ENCODE data around the gene SKOR1. TPM values are rescaled to one million over a fixed set of nuclear protein-coding genes. Genes with fewer than 3 reads are reported as not detected.
A peak's percentile ranks its signal among the peaks of the same experiment; 100 is the strongest.

The SKOR1 gene
- total and polyA plus RNA-seq, 2 of the 13 experiments (the other 11 are each of a cell fraction or from before 2014, with no cell fraction given): 0.09 to 0.11 TPM

GRCh38 chr15:67838789-67839332 is 13.6 kb downstream of the SKOR1 start (continued):
- TF ChIP-seq XRCC5 (optimal IDR thresholded peaks at IDR 0.05; ENCODE audit: low read length): peak; percentile 49
- TF ChIP-seq, protein P1, sequence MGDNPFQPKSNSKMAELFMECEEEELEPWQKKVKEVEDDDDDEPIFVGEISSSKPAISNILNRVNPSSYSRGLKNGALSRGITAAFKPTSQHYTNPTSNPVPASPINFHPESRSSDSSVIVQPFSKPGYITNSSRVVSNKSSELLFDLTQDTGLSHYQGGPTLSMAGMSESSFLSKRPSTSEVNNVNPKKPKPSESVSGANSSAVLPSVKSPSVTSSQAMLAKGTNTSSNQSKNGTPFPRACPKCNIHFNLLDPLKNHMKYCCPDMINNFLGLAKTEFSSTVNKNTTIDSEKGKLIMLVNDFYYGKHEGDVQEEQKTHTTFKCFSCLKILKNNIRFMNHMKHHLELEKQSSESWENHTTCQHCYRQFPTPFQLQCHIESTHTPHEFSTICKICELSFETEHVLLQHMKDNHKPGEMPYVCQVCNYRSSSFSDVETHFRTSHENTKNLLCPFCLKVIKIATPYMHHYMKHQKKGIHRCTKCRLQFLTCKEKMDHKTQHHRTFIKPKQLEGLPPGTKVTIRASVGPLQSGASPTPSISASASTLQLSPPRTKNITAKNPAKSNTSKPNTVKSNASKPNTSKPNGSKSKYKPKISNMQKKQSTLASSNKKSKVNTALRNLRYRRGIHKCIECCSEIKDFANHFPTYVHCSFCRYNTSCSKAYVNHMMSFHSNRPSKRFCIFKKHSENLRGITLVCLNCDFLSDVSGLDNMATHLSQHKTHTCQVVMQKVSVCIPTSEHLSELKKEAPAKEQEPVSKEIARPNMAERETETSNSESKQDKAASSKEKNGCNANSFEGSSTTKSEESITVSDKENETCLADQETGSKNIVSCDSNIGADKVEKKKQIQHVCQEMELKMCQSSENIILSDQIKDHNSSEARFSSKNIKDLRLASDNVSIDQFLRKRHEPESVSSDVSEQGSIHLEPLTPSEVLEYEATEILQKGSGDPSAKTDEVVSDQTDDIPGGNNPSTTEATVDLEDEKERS (CRISPR knock-in tag; IDR thresholded peaks at IDR 0.05): no peak
- TF ChIP-seq ELF3 (CRISPR knock-in tag; IDR thresholded peaks at IDR 0.05): 0 out of 2 replicates have a peak, but pooled peaks have one; percentile 31
- TF ChIP-seq SP4 (CRISPR knock-in tag; IDR thresholded peaks at IDR 0.05): 0 out of 2 replicates have a peak, but pooled peaks have one; percentile 17
- peak; percentile 45; the same call in 1 of the 2 replicates for TF ChIP-seq HOXA3 (CRISPR knock-in tag; IDR thresholded peaks at IDR 0.05)
- 0 out of 2 replicates have a peak, but pooled peaks have one; percentile 22 for TF ChIP-seq ZNF644 (CRISPR knock-in tag; IDR thresholded peaks at IDR 0.05; ENCODE audit: low read depth)
- TF ChIP-seq, protein P2, sequence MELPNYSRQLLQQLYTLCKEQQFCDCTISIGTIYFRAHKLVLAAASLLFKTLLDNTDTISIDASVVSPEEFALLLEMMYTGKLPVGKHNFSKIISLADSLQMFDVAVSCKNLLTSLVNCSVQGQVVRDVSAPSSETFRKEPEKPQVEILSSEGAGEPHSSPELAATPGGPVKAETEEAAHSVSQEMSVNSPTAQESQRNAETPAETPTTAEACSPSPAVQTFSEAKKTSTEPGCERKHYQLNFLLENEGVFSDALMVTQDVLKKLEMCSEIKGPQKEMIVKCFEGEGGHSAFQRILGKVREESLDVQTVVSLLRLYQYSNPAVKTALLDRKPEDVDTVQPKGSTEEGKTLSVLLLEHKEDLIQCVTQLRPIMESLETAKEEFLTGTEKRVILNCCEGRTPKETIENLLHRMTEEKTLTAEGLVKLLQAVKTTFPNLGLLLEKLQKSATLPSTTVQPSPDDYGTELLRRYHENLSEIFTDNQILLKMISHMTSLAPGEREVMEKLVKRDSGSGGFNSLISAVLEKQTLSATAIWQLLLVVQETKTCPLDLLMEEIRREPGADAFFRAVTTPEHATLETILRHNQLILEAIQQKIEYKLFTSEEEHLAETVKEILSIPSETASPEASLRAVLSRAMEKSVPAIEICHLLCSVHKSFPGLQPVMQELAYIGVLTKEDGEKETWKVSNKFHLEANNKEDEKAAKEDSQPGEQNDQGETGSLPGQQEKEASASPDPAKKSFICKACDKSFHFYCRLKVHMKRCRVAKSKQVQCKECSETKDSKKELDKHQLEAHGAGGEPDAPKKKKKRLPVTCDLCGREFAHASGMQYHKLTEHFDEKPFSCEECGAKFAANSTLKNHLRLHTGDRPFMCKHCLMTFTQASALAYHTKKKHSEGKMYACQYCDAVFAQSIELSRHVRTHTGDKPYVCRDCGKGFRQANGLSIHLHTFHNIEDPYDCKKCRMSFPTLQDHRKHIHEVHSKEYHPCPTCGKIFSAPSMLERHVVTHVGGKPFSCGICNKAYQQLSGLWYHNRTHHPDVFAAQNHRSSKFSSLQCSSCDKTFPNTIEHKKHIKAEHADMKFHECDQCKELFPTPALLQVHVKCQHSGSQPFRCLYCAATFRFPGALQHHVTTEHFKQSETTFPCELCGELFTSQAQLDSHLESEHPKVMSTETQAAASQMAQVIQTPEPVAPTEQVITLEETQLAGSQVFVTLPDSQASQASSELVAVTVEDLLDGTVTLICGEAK (IDR thresholded peaks at IDR 0.05): no peak
- TF ChIP-seq, protein P2 (CRISPR knock-in tag; IDR thresholded peaks at IDR 0.05): peak; percentile 28; the same call in 1 of the 2 replicates
- TF ChIP-seq RFXANK (CRISPR knock-in tag; IDR thresholded peaks at IDR 0.05): no peak
- 0 out of 2 replicates have a peak, but pooled peaks have one; percentile 41 for TF ChIP-seq REXO4 (CRISPR knock-in tag; IDR thresholded peaks at IDR 0.05; ENCODE audit: borderline replicate concordance)
- no peak; the same call in 1 of the 2 replicates for TF ChIP-seq ZNF777 (CRISPR knock-in tag; IDR thresholded peaks at IDR 0.05)
- peak; percentile 87; the same call in 1 of the 2 replicates for TF ChIP-seq ZSCAN31 (CRISPR knock-in tag; IDR thresholded peaks at IDR 0.05; ENCODE audit: low read depth)
- TF ChIP-seq ZSCAN9 (CRISPR knock-in tag; IDR thresholded peaks at IDR 0.05; ENCODE audit: borderline replicate concordance): peak; percentile 54; the same call in 1 of the 2 replicates
- 0 out of 2 replicates have a peak, but pooled peaks have one; percentile 48 for TF ChIP-seq MYNN (CRISPR knock-in tag; IDR thresholded peaks at IDR 0.05; ENCODE audit: low read depth)
- TF ChIP-seq ZZZ3 (CRISPR knock-in tag; IDR thresholded peaks at IDR 0.05; ENCODE audit: borderline replicate concordance): no peak
- 0 out of 2 replicates have a peak, but pooled peaks have one; percentile 46 for TF ChIP-seq ZNF468 (CRISPR knock-in tag; IDR thresholded peaks at IDR 0.05)
- TF ChIP-seq ZBTB20 (CRISPR knock-in tag; IDR thresholded peaks at IDR 0.05; ENCODE audit: borderline replicate concordance, low read depth): peak; percentile 16; the same call in 1 of the 2 replicates

Data from HepG2 (cell line).